Measurements from ENCODE around the gene CLPTM1L. TPM values are rescaled to one million over a fixed set of nuclear protein-coding genes. Genes with fewer than 3 reads are reported as not detected.

The CLPTM1L gene
- polyA plus RNA-seq, 1 experiment, result 85.5 TPM

GRCh38 chr5:1298067-1298551 lies 46.8 kb downstream of the CLPTM1L start:
- H3K27me3 ChIP-seq (ENCODE audit: control insufficient read depth, insufficient read depth, low read length), result peaks cover 21% of the 10 kb centered on the region
- POLR2A ChIA-PET, result no interaction called here
- H3K4me3 ChIP-seq (ENCODE audit: low read depth, low read length), result no peak overlapping the region
- TF ChIP-seq, protein P1, sequence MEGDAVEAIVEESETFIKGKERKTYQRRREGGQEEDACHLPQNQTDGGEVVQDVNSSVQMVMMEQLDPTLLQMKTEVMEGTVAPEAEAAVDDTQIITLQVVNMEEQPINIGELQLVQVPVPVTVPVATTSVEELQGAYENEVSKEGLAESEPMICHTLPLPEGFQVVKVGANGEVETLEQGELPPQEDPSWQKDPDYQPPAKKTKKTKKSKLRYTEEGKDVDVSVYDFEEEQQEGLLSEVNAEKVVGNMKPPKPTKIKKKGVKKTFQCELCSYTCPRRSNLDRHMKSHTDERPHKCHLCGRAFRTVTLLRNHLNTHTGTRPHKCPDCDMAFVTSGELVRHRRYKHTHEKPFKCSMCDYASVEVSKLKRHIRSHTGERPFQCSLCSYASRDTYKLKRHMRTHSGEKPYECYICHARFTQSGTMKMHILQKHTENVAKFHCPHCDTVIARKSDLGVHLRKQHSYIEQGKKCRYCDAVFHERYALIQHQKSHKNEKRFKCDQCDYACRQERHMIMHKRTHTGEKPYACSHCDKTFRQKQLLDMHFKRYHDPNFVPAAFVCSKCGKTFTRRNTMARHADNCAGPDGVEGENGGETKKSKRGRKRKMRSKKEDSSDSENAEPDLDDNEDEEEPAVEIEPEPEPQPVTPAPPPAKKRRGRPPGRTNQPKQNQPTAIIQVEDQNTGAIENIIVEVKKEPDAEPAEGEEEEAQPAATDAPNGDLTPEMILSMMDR (IDR thresholded peaks at IDR 0.05; ENCODE audit: low read depth, low read length), result no peak
- peaks cover 4% of the 10 kb centered on the region; the same call in 1 of the 2 replicates for H3K9me3 ChIP-seq (ENCODE audit: control insufficient read depth, insufficient read depth, low read length)
- DNase-seq (ENCODE audit: low read depth, low spot score), result no peak
- no peak overlapping the region for H3K27ac ChIP-seq (ENCODE audit: low read depth, low read length)
- CTCF ChIA-PET, result no interaction called here

DNA sequence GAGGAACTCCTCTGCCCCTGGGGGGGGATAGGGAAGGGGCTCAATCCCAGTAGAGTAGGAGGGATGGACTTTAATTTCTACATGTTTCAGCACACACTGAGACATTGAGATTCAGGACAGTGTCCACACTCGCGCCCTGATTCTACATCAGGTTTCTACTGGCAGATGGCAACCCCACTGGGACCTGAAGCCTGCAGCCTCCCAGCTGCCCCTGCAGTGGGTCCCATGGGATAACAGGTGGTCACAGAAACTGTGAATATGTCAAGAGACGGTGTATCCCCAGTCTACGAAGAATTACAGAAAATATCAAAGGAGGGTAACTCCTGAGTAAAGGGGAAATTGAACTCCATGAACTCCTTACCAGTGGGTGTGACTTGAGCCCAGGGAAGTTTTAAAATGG lies 47.7 kb downstream of the CLPTM1L start:
- ChIA-PET POLR2A (no interaction called here), CTCF (no interaction called here)
- TF ChIP-seq, protein P1 (IDR thresholded peaks at IDR 0.05; ENCODE audit: low read depth, low read length), result no peak

DNA sequence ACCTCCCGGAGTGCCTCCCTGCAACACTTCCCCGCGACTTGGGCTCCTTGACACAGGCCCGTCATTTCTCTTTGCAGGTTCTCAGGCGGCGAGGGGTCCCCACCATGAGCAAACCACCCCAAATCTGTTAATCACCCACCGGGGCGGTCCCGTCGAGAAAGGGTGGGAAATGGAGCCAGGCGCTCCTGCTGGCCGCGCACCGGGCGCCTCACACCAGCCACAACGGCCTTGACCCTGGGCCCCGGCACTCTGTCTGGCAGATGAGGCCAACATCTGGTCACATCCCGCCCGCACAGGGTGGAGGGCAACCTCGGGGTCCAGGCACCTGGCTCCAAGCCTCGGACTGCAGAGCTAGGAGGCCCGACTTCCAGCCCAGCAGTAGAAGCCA lies 49.3 kb downstream of the CLPTM1L start:
- Histone ChIP-seq H3K27ac (ENCODE audit: low read depth, low read length) (no peak overlapping the region), H3K4me3 (ENCODE audit: low read depth, low read length) (no peak overlapping the region), H3K27me3 (ENCODE audit: control insufficient read depth, insufficient read depth, low read length) (peaks cover 21% of the 10 kb centered on the region), H3K9me3 (ENCODE audit: control insufficient read depth, insufficient read depth, low read length) (peaks cover 19% of the 10 kb centered on the region; the same call in 1 of the 2 replicates)
- ChIA-PET CTCF (no interaction called here), POLR2A (no interaction called here)
- no peak for DNase-seq (ENCODE audit: low read depth, low spot score)
- TF ChIP-seq, protein P1 (IDR thresholded peaks at IDR 0.05; ENCODE audit: low read depth, low read length), result no peak

More for the DNA sequence above, 47.7 kb downstream of the CLPTM1L start:
- H3K27me3 ChIP-seq (ENCODE audit: control insufficient read depth, insufficient read depth, low read length), result peaks cover 21% of the 10 kb centered on the region
- no peak overlapping the region for H3K27ac ChIP-seq (ENCODE audit: low read depth, low read length)
- H3K4me3 ChIP-seq (ENCODE audit: low read depth, low read length), result no peak overlapping the region
- DNase-seq (ENCODE audit: low read depth, low spot score), result no peak
- H3K9me3 ChIP-seq (ENCODE audit: control insufficient read depth, insufficient read depth, low read length), result peaks cover 8% of the 10 kb centered on the region; the same call in 1 of the 2 replicates

- TF ChIP-seq, protein P1 (IDR thresholded peaks at IDR 0.05; ENCODE audit: low read depth, low read length), result no peak
- POLR2A ChIA-PET, result no interaction called here
- Histone ChIP-seq H3K9me3 (ENCODE audit: control insufficient read depth, insufficient read depth, low read length) (peaks cover 25% of the 10 kb centered on the region; the same call in 1 of the 2 replicates), H3K27ac (ENCODE audit: low read depth, low read length) (no peak within 1 kb of the TSS), H3K27me3 (ENCODE audit: control insufficient read depth, insufficient read depth, low read length) (peaks cover 15% of the 10 kb centered on the region), H3K4me3 (ENCODE audit: low read depth, low read length) (no peak within 1 kb of the TSS)
- no peak for DNase-seq (ENCODE audit: low read depth, low spot score)
- CTCF ChIA-PET, result no interaction called here
Measured at GRCh38 chr5:1294835-1295649, 49.9 kb downstream of the CLPTM1L start, which contains the start of gene TERT. Gene TERT, minus strand, starts transcription at chr5:1295068. Its CDS starts 79 bp downstream, at chr5:1294989.

DNA sequence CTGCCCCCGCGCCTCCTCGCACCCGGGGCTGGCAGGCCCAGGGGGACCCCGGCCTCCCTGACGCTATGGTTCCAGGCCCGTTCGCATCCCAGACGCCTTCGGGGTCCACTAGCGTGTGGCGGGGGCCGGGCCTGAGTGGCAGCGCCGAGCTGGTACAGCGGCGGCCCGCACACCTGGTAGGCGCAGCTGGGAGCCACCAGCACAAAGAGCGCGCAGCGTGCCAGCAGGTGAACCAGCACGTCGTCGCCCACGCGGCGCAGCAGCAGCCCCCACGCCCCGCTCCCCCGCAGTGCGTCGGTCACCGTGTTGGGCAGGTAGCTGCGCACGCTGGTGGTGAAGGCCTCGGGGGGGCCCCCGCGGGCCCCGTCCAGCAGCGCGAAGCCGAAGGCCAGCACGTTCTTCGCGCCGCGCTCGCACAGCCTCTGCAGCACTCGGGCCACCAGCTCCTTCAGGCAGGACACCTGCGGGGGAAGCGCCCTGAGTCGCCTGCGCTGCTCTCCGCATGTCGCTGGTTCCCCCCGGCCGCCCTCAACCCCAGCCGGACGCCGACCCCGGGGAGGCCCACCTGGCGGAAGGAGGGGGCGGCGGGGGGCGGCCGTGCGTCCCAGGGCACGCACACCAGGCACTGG lies 50.6 kb downstream of the CLPTM1L start:
- H3K4me3 ChIP-seq (ENCODE audit: low read depth, low read length), result no peak overlapping the region
- ChIA-PET POLR2A (no interaction called here), CTCF (no interaction called here)
- H3K9me3 ChIP-seq (ENCODE audit: control insufficient read depth, insufficient read depth, low read length), result peaks cover 28% of the 10 kb centered on the region; the same call in 1 of the 2 replicates
- H3K27ac ChIP-seq (ENCODE audit: low read depth, low read length), result no peak overlapping the region
- TF ChIP-seq, protein P1 (IDR thresholded peaks at IDR 0.05; ENCODE audit: low read depth, low read length), result no peak
- peaks cover 15% of the 10 kb centered on the region for H3K27me3 ChIP-seq (ENCODE audit: control insufficient read depth, insufficient read depth, low read length)
- no peak for DNase-seq (ENCODE audit: low read depth, low spot score)

Measured in AG04450 (cell line).